Trophoblast cell (in vitro differentiated cells and primary cell): Measurements from ENCODE around the gene WIZ.

Experiments
- DNase-seq, 2 donors: peaks; one replicate each; pipeline ENCODE4 v3.0.0-alpha.2; 2016
- H2AFZ ChIP-seq: 2 replicates; pipeline ENCODE4 v1.6.1; 2013; ENCODE audit warnings: low read length, moderate library complexity, mild to moderate bottlenecking; ENCODE audit not compliant: insufficient read depth, poor library complexity
- H2AK5ac ChIP-seq: 2 replicates; pipeline ENCODE4 v1.6.1; 2013; ENCODE audit warnings: mild to moderate bottlenecking, low read length
- H2BK120ac ChIP-seq: 2 replicates; pipeline ENCODE4 v1.6.1; 2013; ENCODE audit warnings: low read length, mild to moderate bottlenecking, moderate library complexity; ENCODE audit not compliant: insufficient read depth, poor library complexity
- H2BK12ac ChIP-seq: 2 replicates; pipeline ENCODE4 v1.6.1; 2013; ENCODE audit warnings: mild to moderate bottlenecking, low read length, moderate library complexity
- H2BK5ac ChIP-seq: 2 replicates; pipeline ENCODE4 v1.6.1; 2013; ENCODE audit warnings: low read length, low read depth, moderate library complexity, mild to moderate bottlenecking; ENCODE audit not compliant: poor library complexity
- H3K14ac ChIP-seq: 2 replicates; pipeline ENCODE4 v1.6.1; 2013; ENCODE audit warnings: mild to moderate bottlenecking, low read length
- H3K18ac ChIP-seq: 2 replicates; pipeline ENCODE4 v1.6.1; 2013; ENCODE audit warnings: mild to moderate bottlenecking, low read length
- H3K23ac ChIP-seq: 2 replicates; pipeline ENCODE4 v1.6.1; 2013; ENCODE audit warnings: low read length
- H3K27ac ChIP-seq: 2 replicates; pipeline ENCODE4 v1.5.1; 2013; ENCODE audit warnings: low read depth, mild to moderate bottlenecking, inconsistent platforms, low read length, moderate library complexity
- H3K27me3 ChIP-seq: 2 replicates; pipeline ENCODE4 v1.6.1; 2013; ENCODE audit warnings: inconsistent platforms, mild to moderate bottlenecking, low read length, moderate library complexity; ENCODE audit not compliant: insufficient read depth
- H3K36me3 ChIP-seq, 2 experiments: 1 replicate in 1 of 2; 2 replicates in 1 of 2; pipeline ENCODE4 v1.6.1; 2013; ENCODE audit warnings: low read length in 2 of 2, mild to moderate bottlenecking in 2 of 2, moderate library complexity in 1 of 2; ENCODE audit not compliant: insufficient read depth in 2 of 2, control insufficient read depth in 1 of 2
- H3K4ac ChIP-seq: 2 replicates; pipeline ENCODE4 v1.6.1; 2013; ENCODE audit warnings: low read depth, mild to moderate bottlenecking, low read length, moderate library complexity
- H3K4me1 ChIP-seq, 2 experiments: 1 replicate in 1 of 2; 2 replicates in 1 of 2; pipeline ENCODE4 v1.6.1; 2013; ENCODE audit warnings: low read length in 2 of 2, mild to moderate bottlenecking in 2 of 2, moderate library complexity in 1 of 2; ENCODE audit not compliant: insufficient read depth in 2 of 2, control insufficient read depth in 1 of 2
- H3K4me2 ChIP-seq: 2 replicates; pipeline ENCODE4 v1.6.1; 2013; ENCODE audit warnings: inconsistent platforms, mild to moderate bottlenecking, low read length, moderate library complexity
- H3K4me3 ChIP-seq: 2 replicates; pipeline ENCODE4 v1.5.1; 2013; ENCODE audit warnings: mild to moderate bottlenecking, low read depth, low read length, inconsistent platforms
- H3K79me1 ChIP-seq: one replicate; pipeline ENCODE4 v1.6.1; 2013; ENCODE audit warnings: low read length
- H3K79me2 ChIP-seq: 2 replicates; pipeline ENCODE4 v1.6.1; 2013; ENCODE audit warnings: low read length, mild to moderate bottlenecking; ENCODE audit not compliant: control insufficient read depth, insufficient read depth, poor library complexity
- H3K9ac ChIP-seq: 2 replicates; pipeline ENCODE4 v1.6.1; 2013; ENCODE audit warnings: mild to moderate bottlenecking, low read length
- H3K9me3 ChIP-seq: 2 replicates; pipeline ENCODE4 v1.6.1; 2013; ENCODE audit warnings: low read depth, mild to moderate bottlenecking, control low read depth, inconsistent platforms, low read length; ENCODE audit not compliant: insufficient read depth
- H4K12ac ChIP-seq: 2 replicates; pipeline ENCODE4 v1.6.1; 2013; ENCODE audit warnings: low read depth, mild to moderate bottlenecking, low read length, moderate library complexity
- H4K8ac ChIP-seq: 2 replicates; pipeline ENCODE4 v1.6.1; 2013; ENCODE audit warnings: low read depth, mild to moderate bottlenecking, low read length, moderate library complexity
- H4K91ac ChIP-seq: one replicate; pipeline ENCODE4 v1.6.1; 2013; ENCODE audit warnings: low read depth, mild to moderate bottlenecking, low read length, moderate library complexity
- WGBS: extraction: QIAGEN DNeasy Blood & Tissue Kit; methylation state at CpG from one replicate; pipeline ENCODE4 v1.1.7; 2013; ENCODE audit warnings: missing lambda C conversion rate; ENCODE audit not compliant: insufficient read length, insufficient coverage; ENCODE audit errors: extremely low coverage; 5-methylcytosine and 5-hydroxymethylcytosine counted together

WIZ gene

GRCh38 chr19:15425321-15425950, 24.3 kb downstream of the WIZ start:
- Histone ChIP-seq H2BK5ac (no peak overlapping the region), H4K12ac (no peak overlapping the region), H3K14ac (no peak overlapping the region), H2AK5ac (no peak overlapping the region), H3K79me1 (no peaks in the 10 kb centered on the region), H3K27me3 (no peaks in the 10 kb centered on the region), H3K79me2 (peaks cover 2% of the 10 kb centered on the region), H2AFZ (no peak overlapping the region), H3K23ac (no peak overlapping the region), H3K36me3 (peaks cover 74 to 77% of the 10 kb centered on the region in 2 experiments), H3K27ac (no peak overlapping the region), H4K91ac (no peak overlapping the region), H3K4me3 (no peak overlapping the region), H4K8ac (no peak overlapping the region), H2BK120ac (no peak overlapping the region), H3K4me1 (no peaks in the 10 kb centered on the region), H3K18ac (no peak overlapping the region), H3K9me3 (peaks cover 8% of the 10 kb centered on the region), H3K4me2 (no peak overlapping the region), H3K4ac (no peak overlapping the region), H3K9ac (no peak overlapping the region), H2BK12ac (no peak overlapping the region)
- DNase-seq = no peak
- no CpG with 5 or more reads among the region's 36 CpGs for WGBS

- Histone ChIP-seq H3K4ac (no peak overlapping the region), H2BK12ac (no peak overlapping the region), H3K14ac (no peak overlapping the region), H2BK120ac (no peak overlapping the region), H2BK5ac (no peak overlapping the region), H2AFZ (no peak overlapping the region), H4K12ac (no peak overlapping the region), H3K79me2 (peaks cover 2% of the 10 kb centered on the region), H3K27me3 (no peaks in the 10 kb centered on the region), H3K9me3 (peaks cover 8% of the 10 kb centered on the region), H4K91ac (no peak overlapping the region), H3K4me3 (no peak overlapping the region), H3K18ac (no peak overlapping the region), H4K8ac (no peak overlapping the region), H3K36me3 (peaks cover 71 to 72% of the 10 kb centered on the region in 2 experiments), H3K27ac (no peak overlapping the region), H2AK5ac (no peak overlapping the region), H3K79me1 (no peaks in the 10 kb centered on the region), H3K23ac (no peak overlapping the region), H3K9ac (no peak overlapping the region), H3K4me1 (no peaks in the 10 kb centered on the region), H3K4me2 (no peak overlapping the region)
- no peak for DNase-seq
- no CpG with 5 or more reads among the region's 38 CpGs for WGBS
Observed at GRCh38 chr19:15424692-15425272, 25.0 kb downstream of the WIZ start.

- no peak for DNase-seq
- peaks cover 8% of the 10 kb centered on the region for H3K9me3 ChIP-seq
- no peak overlapping the region for H4K12ac ChIP-seq
- no peaks in the 10 kb centered on the region for H3K27me3 ChIP-seq
- no peak overlapping the region for H2AFZ ChIP-seq
- H2BK12ac ChIP-seq = no peak overlapping the region
- no peak overlapping the region for H3K4me3 ChIP-seq
- no peak overlapping the region for H3K9ac ChIP-seq
- H3K27ac ChIP-seq = no peak overlapping the region
- H3K4ac ChIP-seq = no peak overlapping the region
- WGBS = no CpG with 5 or more reads among the region's 13 CpGs
- no peaks in the 10 kb centered on the region for H3K79me2 ChIP-seq
- no peaks in the 10 kb centered on the region for H3K79me1 ChIP-seq
- no peak overlapping the region for H3K18ac ChIP-seq
- H3K4me2 ChIP-seq = no peak overlapping the region
- peaks cover 64 to 69% of the 10 kb centered on the region in 2 experiments for H3K36me3 ChIP-seq
- no peak overlapping the region for H4K91ac ChIP-seq
- H2BK5ac ChIP-seq = no peak overlapping the region
- H3K4me1 ChIP-seq = no peaks in the 10 kb centered on the region
- no peak overlapping the region for H2BK120ac ChIP-seq
- H2AK5ac ChIP-seq = no peak overlapping the region
- no peak overlapping the region for H3K23ac ChIP-seq
- H4K8ac ChIP-seq = no peak overlapping the region
- no peak overlapping the region for H3K14ac ChIP-seq
Observed at GRCh38 chr19:15424121-15424520, 25.6 kb downstream of the WIZ start.

- peaks cover 57 to 63% of the 10 kb centered on the region in 2 experiments for H3K36me3 ChIP-seq
- no peak overlapping the region for H3K4ac ChIP-seq
- peaks cover 8% of the 10 kb centered on the region for H3K9me3 ChIP-seq
- H2BK12ac ChIP-seq = no peak overlapping the region
- H3K79me1 ChIP-seq = peaks cover 5% of the 10 kb centered on the region
- no peaks in the 10 kb centered on the region for H3K4me1 ChIP-seq
- no CpG with 5 or more reads among the region's 6 CpGs for WGBS
- H3K18ac ChIP-seq = no peak overlapping the region
- H2AFZ ChIP-seq = no peak overlapping the region
- peaks cover 7% of the 10 kb centered on the region for H3K79me2 ChIP-seq
- no peak overlapping the region for H2BK5ac ChIP-seq
- H3K27me3 ChIP-seq = no peaks in the 10 kb centered on the region
- no peak overlapping the region for H3K4me2 ChIP-seq
- no peak overlapping the region for H3K23ac ChIP-seq
- no peak overlapping the region for H2BK120ac ChIP-seq
- no peak overlapping the region for H3K14ac ChIP-seq
- no peak overlapping the region for H3K4me3 ChIP-seq
- H3K27ac ChIP-seq = no peak overlapping the region
- no peak overlapping the region for H4K91ac ChIP-seq
- H2AK5ac ChIP-seq = no peak overlapping the region
- H3K9ac ChIP-seq = no peak overlapping the region
- H4K8ac ChIP-seq = no peak overlapping the region
- DNase-seq = no peak
- no peak overlapping the region for H4K12ac ChIP-seq
Observed at GRCh38 chr19:15423130-15423529, 26.6 kb downstream of the WIZ start.
